Left forelimb (tissue), 1 donor: ENCODE data around the gene PTTG1.

Experiments used
- DNase-seq: peaks from one replicate; pipeline ENCODE4 v3.0.0-alpha.2; 2018; ENCODE audit warnings: low spot score

PTTG1 gene

DNA sequence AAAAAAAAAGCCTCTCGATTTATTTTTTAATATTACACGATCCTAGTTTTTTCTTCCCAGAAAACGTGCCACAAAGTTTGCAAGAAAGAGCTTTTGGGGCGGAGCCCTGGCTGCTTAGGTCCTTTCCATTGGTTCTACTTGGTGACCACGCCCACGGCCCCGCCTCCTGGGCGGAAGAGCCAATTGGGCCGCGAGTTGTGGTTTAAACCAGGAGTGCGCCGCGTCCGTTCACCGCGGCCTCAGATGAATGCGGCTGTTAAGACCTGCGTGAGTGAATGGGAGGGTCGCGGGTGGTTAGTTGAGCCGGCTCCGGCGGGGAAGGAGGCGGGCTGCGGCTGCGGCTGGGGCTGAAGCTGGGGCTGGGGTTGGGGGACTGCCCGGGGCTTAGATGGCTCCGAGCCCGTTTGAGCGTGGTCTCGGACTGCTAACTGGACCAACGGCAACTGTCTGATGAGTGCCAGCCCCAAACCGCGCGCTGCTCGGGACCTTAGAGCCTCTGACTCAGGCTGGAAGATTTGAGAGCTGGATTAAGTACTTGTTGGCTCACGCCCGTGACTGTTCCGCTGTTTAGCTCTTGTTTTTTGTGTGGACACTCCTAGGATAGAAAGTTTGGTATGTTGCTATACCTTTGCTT, at the start of gene PTTG1:
Gene PTTG1, plus strand, starts transcription at position 231 of the 634 bp plus-strand sequence. CDS start 458 bp downstream, outside the sequence.
- DNase-seq, result peak; percentile 96

DNA sequence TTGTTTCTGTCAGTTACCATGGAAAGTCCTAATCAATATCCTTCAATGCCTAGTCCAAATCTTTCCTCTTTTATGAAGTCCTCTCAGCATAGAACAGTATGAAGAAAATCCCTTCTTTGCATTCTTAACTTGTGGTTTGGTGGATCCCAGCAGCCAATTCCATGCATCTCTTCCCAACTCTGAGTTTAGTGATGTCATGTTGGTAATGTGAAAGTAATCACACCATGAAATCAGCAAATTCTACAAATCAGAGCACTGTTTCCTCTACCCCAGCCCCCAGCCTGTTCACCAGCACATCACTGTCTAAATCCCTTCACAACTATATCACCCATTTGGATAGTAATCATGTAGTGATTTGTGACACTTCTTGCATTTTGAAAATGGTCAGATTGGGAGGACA, 46.5 kb upstream of the PTTG1 start:
- no peak for DNase-seq

DNA sequence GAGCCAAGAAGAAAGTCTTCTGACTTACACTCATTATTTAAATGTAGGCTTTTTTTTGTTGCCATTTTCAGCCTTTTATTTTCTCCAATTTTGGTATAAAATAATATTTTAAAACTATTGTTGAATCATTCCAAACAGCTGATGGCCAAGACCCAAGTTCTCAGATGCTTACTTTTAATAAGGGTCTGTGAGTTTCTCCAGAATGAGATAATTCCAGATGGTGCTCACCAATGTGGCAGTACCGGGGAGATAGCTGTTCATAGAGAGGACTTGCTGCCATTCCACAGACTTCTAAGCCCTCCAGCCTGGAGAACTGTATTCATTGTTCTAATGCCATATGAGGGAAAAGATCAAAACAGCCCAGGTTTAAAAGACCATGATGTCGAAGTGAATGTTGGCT, 46.0 kb upstream of the PTTG1 start:
- no peak for DNase-seq

DNA sequence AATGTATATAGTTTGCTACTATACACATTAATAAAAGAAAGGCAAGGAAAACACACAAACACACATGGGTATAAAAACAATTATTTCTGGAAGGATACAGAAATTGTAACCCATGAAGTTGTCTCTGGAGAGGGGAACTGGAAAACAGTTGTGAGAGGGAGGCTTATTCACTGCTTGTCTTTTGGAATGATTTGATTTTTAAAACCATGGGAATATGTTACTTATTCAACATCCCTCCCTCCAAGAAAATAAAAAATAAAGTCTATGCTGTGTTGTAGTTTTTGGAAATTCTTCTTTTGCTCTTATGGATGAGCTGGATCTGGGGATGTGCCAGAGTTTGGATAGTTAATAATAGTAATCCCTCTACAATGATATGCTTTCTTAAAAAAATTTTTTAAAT, 45.2 kb upstream of the PTTG1 start:
- no peak for DNase-seq

DNA sequence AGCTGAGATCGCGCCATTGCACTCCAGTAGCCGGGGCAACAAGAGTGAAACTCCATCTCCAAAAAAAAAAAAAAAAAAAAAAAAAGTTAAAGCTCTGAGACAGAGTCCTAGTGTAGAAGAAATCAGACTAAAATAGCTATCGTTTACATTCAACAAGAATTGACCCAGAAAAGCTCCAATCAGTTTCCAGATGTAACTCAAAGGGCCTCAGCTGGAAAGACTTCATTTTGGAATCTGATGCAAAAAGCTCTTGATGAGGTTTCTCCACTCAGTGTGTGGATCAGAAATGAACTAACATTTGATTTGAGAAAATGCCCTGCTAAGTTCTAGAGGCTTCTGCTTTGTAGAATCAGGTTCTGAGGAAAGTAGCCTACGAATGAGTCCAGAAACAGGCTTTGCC, 44.0 kb upstream of the PTTG1 start:
- no peak for DNase-seq

DNA sequence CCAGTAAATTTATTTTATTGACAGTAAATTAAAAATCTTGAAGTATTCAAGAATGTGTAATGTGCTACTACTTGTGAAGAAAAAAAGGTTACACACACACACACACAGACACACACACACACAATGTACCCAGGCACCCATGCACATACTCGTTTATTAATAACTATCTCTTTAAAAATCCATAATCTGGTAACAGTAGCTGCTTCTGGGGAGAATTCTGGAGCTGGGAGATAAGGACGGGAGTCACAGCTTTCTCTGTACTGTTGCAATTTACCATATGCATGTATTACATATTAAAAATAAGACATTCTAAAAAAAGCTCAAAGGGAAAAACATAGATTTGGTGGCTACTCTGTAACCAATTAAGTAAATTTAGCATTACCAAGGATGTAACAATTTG, 43.3 kb upstream of the PTTG1 start:
- no peak for DNase-seq

DNA sequence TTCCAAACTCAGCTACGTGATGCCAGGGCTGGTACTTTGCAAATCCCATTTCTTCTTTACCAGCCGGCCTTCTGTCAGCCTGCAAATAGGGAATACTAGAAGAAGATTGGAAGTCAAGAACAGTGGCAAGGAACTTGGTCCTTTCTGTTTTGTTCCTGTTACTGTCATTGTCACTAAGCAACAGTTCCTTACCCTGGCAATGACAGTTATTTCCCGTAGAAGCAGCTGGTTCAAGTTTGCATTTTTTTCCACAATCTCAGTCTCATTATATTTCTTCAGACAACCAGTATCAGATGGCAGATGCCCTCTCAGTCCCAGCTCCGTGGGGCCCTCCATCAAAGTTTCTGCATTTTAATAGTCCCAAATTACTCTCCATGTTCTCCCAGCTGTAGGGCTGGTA, 42.1 kb upstream of the PTTG1 start:
- no peak for DNase-seq

DNA sequence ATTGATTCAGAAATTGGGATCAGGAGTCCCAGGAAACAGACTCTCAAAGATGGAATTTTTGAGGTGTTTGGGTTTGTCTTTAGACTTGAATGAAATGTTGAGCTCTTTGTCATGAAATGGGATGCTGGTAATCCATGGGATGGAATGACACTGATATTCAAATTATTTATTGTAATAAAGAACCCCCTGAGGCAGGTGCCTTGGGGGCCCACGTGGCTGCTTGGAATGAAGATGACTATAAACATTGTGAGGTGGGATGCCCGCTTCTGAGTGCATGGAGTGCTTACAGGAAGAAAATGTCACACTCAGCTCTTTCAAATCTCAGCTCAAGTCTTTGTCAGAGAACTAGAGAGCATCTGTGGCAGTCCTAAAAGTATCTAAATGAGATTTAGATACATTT, 41.6 kb upstream of the PTTG1 start:
- no peak for DNase-seq

DNA sequence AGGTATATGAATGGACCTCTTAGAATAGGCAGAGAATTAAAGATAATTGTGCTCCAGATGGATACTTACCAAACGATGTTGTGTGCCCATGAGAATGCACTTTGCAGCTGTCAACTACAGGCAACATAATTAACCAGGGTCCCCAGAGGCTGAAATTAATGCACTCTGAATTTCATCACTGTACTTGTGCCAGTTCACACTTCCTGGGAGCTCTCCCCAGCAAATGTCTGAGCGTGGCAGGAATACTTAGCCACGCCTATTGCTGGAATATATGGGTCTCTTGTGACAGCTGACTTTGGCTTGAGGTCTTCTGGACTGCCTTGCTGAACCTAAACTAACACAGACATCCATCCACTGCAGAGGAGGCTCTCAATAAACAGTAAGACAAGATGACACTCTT, 39.3 kb upstream of the PTTG1 start:
- no peak for DNase-seq

DNA sequence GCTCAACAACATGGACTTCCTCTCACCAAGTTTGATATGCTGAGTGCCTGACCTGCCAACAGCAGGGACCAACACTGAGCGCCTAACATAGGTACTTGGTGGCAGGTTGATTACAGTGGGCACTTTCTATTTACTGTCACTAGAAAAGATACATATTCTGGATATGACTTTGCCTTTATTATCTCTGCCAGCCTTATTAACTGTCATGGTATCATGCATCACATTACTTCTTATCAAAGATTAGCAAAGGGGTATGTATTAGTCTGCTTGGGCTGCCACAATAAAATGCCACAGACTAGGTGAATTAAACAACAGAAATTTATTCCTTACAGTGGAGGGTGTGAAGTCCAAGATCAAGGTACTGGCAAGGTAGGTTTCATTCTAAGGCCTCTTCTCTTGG, 37.0 kb upstream of the PTTG1 start:
- no peak for DNase-seq

DNA sequence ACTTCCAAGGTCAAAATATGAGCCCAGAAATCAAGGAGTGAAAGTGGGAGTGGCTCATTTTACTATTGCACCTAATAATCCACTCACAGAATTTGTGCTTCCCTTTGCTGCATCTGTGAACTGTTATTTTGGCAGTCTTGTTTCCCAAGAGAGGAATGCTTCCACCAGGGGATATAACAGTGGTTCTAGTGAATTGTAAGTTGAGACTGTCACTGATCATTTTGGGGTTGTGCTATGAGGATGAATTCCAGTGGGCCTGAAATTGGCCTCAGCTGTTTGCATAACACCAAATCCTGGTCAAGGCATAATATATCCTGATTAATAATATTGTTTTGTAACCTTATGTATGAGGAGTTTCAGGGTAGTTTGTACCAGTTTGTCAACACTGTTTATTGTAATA, 36.2 kb upstream of the PTTG1 start:
- no peak for DNase-seq

DNA sequence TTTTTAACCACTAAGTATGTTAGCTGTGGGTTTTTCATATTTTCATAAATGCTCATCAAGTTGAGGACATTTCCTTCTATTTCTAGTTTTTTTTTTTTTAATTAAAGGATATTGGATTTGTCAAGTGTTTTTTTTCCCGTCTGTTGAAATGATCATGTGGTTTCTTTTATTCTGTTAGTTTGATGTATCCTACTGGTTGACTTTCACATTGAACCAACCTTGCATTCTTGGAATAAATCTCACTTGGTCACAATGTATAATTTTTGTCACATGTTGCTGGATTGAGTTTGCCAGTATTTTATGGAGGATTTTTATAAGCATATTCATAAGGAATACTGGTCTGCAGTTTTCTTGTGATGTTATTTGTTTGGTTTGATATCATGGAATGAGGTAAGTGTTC, 34.2 kb upstream of the PTTG1 start:
- DNase-seq, result no peak

DNA sequence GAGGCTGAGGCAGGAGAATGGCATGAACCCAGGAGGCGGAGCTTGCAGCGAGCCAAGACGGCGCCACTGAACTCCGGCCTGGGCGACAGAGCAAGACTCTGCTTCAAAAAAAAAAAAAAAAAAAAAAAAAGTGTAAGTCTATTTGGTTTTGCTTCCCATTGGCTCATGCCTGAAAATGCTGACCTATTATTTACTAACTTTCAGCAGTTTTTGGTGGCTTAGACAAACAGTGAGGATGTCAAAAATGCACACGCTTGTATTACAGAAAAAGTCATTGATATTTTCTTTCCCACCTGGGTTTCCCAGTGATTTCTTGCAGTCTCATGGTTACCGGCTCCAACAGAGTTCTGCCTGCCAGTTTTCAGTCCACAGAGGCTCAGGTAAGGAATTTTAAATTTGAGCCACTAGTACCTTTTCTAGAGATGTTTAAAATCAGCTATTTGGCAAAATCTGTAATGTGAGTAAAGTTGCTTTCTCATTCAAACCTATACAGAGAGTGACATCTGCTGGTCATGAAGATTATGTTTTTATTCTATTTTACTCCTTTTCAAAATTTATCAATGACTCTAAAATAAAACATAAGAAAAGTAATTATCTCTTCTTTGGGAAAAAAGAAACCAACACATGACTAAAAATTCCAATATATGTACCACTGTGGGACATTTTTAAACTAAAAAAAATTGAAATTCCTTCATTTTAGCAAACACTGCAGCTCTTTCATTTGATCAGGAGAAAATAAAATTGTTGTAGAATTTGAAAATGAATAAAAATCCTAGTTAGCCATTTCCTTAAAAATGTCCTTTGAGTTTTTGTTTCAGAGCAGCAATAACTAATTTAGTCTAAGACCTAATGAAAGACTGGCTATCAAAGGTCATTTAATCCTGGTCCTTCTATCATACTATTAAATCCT, 30.6 kb upstream of the PTTG1 start:
- no peak for DNase-seq

DNA sequence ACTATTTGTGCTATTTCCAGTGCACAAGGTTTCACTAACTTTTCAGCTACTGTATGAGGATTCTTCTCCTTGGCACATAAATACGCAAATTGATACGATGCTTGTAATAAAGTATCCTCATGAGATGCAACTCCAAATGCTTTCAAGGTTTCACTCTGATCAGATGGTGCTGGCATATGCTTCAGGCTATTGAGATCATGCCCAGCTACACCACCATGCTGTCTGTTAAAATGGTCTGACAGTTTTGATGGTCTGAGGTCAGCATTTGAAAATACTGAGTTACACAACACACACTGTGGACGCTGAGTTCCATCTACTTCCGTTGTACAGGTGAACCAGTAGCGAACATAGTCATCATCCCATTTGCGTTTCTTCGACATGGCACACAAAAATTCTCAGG, 26.5 kb upstream of the PTTG1 start:
- no peak for DNase-seq

DNA sequence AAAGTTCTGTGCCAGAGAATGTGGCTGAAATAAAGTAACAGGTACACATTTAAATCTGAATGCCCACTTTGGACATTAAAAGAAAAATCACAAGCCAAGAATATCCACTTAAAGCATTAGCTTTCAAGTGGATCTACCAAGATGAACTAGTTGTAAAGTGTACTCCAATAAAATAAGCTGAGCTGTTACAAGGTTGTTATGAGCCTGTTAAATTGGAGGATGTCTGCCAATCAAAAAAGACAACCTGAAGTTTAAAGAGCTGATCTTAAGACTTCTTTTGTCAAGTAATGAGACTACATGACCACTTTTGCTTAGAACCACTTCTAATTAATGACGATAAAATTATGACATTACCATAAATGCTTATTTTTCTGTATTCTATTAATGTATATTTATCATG, 24.2 kb upstream of the PTTG1 start:
- DNase-seq, result no peak

DNA sequence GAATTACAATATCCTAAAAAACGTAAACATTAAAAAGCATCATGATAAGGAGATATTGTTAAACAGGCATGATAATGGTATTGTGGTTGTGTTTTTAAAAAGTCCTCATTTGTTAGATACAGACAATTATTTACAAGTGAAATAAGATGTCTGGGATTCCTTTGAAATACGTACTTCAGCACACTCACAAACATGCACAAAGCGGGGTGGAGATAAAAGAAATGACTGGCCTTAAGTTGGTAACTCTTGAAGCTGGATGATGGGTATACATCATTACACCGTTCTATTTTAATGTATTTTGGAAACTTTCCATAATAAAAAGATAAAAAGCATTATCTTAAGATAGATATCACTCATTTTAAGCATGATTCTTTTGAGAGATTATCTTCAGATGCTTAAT, 22.8 kb upstream of the PTTG1 start:
- no peak for DNase-seq

DNA sequence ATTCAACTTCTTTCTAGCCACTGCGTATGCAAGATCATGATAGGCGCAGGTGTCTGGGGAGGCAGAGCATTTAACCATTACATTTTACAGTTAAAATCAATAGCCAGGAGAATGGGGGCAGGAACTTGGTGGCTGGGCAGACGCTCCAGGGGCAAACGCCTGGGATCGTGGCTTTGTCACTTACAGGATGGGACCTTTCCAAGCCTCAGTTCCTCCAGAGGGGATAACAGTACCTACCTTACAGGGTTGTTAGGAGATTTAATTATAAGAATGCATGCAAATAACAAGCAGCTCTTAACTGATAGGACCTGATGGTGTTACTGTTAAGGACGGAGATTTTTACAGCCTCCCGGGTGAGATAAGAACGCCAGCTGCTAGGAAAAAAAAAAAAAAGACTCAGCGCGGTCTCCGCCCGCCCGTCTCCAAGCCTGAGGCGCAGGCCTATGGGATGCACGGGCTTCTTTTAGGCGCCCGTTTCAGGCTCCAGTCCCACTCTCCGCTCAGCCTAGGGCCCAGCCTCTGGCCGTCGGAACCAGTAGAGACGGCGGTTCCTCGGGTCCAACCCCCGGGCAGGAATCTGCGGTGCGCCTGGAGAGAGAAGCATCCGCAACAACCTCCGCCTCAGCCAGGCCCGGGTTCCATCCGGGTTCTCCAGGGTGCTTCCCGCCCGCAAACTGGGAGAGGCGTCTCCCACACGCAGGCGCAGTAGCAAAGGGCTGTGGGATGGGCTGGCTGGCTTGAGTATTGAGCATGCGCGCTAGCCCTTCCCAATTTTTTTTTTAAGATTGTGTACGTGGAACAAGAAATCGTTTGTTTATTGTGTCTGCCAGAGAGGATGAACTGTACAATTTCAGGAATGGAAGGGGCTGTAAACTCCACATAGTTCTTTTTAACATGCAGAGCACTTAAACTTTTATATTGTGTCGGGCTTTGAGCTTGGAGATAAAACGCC, 22.0 kb upstream of the PTTG1 start, which contains the start of gene FAM200C:
Gene FAM200C, minus strand, starts transcription at position 653 of the 952 bp plus-strand sequence. CDS start 4,564 bp downstream, outside the sequence.
- DNase-seq, result peak; percentile 95

DNA sequence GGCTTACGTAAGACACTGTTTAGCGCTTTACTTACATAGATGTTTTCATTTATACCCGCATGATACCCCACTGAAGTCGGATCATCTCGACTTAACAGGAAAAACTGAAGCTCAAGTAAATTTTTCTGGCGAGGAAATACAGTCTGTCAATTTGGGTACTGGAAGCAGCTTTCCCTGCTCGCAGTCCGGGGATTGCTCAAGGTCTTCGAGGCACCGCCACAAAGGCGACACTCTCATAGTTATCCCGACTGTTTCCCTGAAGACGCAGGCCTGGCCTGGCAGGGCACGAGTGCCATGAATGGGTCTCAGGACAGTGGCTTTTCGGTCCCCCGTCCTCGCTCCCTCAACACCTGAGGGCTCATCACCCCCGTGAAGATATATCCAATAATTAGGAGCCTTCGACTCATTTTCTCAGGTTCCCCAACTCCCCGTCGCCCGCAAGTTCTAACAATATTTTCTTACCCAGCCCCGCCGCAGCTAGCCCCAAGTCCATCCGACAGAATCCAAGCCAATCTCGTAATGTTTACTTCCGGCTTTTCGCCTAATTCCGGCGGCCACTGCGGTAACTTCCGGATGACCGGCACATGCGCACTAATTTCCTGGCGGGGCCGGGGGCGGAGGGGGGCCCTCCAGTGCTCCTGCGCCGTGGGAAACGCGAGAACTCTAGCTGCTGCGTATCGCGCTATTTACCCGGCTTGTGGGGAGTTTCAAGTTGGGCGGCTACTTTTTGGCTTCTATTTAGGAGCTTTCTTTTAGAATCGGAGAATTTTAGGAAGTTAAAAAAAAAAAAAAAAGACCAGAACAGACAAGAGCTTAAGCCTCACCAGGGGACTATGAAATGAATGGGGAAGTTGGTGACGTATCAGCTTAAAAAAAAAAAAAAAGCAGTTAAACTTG, 2.8 kb upstream of the PTTG1 start, which contains the start of gene SLU7:
Gene SLU7, minus strand, starts transcription at position 521 of the 897 bp plus-strand sequence. CDS start 3,787 bp downstream, outside the sequence.
- DNase-seq, result peak; percentile 98

DNA sequence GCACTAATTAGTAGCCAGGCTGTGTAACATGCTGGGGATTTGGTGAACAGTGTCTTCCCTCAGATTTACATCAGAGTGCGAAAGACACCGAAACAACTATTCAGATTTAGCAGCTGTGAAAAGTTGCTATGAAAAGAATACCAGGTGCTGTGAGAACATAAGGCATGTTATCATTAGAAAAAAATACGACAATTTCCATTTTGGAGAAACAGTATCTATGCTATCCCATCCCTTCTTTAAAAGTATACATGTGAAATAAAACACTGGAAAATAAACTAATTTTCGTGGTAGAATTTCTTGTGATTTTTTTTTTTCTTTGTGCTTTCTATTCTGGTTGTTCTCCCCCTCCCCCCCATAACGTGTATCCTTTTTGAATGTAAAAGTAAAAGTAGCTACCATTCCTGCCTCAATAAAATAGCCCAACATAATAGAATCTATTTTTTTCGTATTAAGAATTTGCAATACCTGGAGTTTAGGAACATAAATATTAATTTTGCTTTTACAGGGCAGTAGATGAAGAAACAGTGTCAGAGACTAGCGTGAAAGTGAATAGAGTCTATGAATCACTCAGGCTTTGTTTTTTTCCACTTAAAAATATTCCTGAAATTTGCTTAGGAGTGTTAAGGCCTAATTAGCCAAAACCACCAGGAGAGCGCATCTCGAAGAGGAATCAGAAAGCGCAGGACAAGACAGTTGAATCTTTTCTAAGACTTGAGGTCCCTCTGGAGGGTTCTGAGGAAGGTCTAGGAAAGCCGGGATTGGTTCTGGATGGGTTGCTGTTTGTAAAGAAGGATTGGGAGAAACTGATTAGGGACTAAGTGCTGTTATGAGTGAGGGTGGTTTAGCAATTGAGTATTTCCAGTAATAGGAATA, 2.0 kb upstream of the PTTG1 start:
- no peak for DNase-seq

DNA sequence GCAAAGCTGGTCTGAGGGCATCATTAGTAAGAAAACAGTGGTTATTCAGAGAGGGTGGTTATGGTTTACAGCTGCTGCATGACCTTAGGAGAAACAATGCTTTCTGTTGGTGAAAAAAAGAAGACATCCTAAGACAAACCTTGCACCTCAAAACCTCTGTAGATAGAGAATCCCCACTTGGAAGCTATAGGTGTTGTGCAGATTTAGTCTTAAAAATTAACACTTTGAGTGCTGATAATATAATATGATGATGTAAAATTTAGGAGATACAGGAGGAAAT, 1.4 kb upstream of the PTTG1 start:
- DNase-seq, result no peak
